HG02840 (cell line): ENCODE data around the gene ST3GAL4.
A peak's percentile ranks its signal among the peaks of the same experiment; 100 is the strongest.

Experiments
- ATAC-seq: cut with Tn5 transposase; IDR thresholded peaks from one replicate; pipeline ENCODE4 v1.9.1; 2021; ENCODE audit warnings: mild to moderate bottlenecking, moderate library complexity, moderate number of reproducible peaks; ENCODE audit not compliant: unreplicated experiment, low FRiP score

The ST3GAL4 gene

GRCh38 chr11:126436209-126436755, 80.8 kb downstream of the ST3GAL4 start:
- no peak for ATAC-seq

GRCh38 chr11:126437731-126438130, 82.2 kb downstream of the ST3GAL4 start:
- ATAC-seq, result no peak

GRCh38 chr11:126438272-126438671, 82.8 kb downstream of the ST3GAL4 start:
- no peak for ATAC-seq

- ATAC-seq, result no peak
These were observed 83.2 kb downstream of the ST3GAL4 start for GRCh38 chr11:126438691-126439090.

- ATAC-seq, result no peak
These were observed 84.8 kb downstream of the ST3GAL4 start for GRCh38 chr11:126440276-126440675.

GRCh38 chr11:126440792-126441514, 85.5 kb downstream of the ST3GAL4 start:
- peak; percentile 68 for ATAC-seq

DNA sequence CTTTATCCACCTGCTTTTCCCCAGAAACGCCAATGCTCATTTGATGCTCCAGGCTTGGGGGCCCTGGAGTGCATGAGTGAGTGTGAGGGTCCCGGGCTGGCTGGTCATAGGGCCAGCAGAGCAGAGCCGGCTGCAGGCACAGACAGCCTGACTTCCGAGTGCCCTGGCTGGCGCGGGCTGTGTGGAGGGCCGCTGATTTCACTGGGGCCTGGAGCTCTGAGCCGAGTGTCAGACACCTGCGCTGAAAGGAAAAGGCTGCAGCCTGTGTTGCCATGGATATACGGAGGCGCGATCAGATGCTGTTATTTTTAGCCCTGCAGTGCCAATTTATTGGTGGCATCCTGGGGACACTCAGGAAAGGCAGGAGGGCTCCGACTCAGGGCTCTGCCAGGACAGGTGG, 87.6 kb downstream of the ST3GAL4 start:
- ATAC-seq, result no peak

- no peak for ATAC-seq
These were observed 88.6 kb downstream of the ST3GAL4 start for GRCh38 chr11:126444072-126444471.

- no peak for ATAC-seq
These were observed 91.1 kb downstream of the ST3GAL4 start for GRCh38 chr11:126446581-126446980.

DNA sequence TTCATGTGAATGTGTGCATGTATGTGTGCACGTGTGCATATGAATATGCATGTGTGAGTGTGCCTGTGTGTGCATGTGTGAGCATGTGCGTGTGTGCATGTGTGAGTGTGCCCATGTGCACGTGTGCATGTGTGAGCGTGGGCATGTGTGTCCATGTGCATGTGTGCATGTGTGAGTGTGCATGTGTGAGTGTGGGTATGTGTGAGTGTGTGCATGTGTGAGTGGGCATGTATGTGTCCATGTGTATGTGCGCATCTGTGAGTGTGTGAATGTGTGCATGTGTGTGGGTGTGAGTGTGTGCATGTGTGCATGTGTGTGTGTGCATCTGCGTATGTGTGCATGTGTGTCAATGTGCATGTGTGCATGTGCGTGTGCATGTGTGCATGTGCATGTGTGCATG, 94.7 kb downstream of the ST3GAL4 start:
- ATAC-seq, result no peak

DNA sequence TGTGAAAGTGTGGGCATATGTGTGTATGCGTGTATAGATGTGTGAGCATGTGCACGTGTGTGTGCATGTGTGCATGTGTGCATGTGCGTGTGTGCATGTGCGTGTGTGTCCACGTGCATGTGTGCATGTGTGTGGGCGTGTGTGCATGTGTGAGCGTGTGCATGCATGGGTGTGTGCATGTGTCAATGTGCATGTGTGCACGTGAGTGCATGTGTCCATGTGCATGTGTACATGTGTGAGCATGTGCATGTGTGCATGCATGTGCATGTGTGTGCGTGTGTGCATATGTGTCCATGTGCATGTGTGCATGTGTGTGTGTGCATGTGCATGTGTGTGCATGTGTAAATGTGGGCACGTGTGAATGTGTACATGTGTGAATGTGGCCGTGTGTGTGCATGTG, 95.3 kb downstream of the ST3GAL4 start:
- no peak for ATAC-seq

DNA sequence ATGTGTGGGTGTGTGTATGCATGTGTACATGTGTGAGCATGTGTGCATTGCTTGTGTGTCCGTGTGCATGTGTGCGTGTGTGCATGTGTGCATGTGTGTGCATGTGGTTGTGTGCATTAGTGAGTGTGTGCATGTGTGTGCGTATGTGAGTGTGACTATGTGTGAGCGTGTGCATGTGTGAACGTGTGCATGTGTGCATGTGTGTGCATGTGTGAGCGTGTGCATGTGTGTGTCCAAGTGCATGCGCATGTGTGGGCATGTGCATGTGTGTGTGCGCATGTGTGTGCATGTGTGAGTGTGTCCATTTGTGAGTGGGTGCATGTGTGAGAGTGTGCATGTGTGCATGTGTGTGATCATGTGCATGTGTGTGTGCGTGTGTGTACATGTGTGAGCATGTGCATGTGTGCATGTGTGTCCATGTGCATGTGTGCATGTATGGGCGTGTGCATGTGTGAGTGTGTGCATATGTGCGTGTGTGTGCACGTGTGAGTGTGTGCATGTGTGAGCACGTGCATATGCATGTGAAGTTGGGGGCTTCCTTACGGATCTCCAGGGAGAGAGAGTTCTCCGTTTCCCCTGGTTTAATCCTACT, 95.8 kb downstream of the ST3GAL4 start:
- no peak for ATAC-seq

DNA sequence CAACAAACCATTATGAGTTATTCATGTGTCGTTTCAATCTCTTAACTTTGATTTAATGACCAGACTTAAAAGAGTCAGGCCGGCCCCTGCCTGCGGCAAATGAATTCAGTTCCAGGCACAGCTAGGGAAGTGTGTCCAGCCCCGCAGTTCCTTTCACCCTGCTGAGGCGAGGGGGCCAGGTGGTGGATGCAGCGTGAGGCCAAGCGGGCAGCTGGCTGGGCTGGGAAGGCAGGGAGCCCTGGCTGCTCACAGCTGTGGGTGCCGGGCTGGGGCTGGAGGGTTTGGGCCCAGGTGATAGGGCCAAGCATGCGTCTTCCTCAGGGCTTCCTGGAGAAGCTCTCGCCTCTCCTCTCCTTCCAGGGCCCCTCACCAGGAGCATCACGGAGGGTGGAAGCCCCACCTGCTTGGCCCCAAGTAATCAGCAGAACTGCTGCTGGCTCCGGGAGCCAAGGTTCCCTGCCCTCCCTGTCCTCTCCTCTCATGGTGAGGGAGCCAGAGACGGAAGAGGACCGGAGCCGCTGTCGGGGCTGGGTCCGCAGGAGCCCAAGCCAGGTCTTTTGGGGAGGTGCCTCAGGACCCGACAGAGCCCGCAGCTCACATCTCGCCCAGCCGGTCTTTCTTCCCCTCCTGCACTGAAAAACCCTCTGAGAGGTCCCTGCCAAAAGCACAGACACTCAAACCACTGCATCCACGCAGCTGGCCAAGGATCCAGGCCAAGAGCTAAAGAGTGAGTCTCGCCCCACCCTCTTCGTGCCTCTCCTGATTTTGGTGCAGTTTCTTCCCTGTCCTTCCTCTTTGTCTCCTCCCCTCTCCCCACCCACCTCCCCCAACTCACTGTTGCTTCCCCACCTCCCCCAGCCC, 97.0 kb downstream of the ST3GAL4 start:
- ATAC-seq, result no peak

DNA sequence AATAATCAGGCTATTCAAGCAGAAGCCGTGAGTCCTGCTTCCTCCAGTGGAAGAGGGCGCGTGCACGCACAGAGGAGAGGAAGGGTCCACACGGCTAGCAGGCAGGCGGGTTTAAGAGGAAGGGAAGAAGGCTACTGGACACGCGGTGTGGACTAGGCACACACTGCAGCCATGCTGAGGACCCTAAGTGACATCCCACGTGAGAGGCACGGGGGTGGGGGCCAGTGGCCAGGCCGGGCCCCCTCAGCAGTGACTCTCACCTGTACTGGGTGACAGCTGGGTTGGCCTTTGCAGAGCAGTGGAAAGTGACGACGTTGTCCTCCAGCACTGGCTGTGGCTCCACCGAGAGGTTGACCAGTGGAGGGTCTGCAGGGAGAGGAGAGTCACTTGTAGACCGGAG, 100.6 kb downstream of the ST3GAL4 start:
- no peak for ATAC-seq

DNA sequence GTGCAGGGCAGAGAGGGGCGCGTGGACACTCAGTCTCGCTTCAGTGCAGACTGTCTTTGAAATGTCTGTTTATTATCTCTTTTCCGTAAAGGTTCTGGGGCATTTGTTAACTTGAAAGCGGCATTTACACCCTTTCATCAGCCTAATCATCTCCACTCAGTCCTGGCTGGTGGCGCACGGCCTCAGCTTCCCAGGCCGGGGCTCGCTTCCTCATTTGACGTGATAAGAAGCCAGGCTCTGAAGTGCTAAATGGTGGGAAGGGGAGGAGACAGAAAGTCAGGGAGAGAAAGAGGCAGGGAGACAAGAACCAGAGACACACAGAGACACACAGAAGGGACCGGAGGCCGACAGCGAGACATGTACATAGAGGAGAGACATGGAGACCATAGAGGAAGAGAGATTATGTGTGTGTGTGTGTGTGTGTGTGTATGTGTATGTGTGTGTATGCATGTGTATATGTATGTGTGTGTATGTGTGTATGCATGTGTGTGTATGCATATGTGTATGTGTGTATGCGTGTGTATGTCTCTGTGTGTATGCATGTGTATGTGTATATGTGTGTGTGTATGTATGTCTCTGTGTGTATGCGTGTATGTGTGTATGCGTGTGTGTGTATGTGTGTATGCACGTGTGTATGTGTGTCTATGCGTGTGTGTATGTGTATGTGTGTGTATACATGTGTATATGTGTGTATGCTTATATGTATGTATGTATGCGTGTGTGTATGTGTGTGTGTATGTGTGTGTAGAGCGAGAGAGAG, 101.5 kb downstream of the ST3GAL4 start:
- ATAC-seq, result no peak

- ATAC-seq, result no peak
These were observed 102.3 kb downstream of the ST3GAL4 start for GRCh38 chr11:126457817-126458216.

DNA sequence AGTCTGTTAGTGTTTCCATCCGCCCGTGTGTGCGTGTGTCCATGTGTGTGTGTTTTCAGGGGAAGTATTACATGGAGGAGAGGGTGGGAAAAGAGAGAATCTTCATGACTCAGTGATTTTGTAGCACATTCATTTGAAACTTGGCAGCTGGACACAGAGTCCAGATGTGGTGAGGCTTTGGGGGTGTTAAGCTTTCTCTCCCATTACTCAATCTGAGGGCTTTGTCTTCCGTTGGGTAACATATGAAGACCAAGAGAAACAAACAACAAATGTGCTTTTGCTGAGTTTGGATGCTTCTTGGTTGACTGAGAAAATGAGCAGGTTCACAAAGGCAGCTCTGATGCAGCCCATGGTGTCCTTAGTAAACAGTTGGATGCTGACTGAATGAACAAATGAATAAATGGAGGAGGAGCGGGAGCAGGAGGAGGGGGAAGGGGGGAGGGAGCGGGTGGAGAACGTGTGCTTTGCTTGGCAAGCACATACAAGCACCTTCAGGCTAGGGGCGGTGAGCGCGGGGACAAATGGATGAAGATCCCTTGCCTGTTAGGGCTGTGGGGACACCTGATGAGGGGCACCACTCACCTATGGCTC, 104.3 kb downstream of the ST3GAL4 start:
- ATAC-seq, result no peak

DNA sequence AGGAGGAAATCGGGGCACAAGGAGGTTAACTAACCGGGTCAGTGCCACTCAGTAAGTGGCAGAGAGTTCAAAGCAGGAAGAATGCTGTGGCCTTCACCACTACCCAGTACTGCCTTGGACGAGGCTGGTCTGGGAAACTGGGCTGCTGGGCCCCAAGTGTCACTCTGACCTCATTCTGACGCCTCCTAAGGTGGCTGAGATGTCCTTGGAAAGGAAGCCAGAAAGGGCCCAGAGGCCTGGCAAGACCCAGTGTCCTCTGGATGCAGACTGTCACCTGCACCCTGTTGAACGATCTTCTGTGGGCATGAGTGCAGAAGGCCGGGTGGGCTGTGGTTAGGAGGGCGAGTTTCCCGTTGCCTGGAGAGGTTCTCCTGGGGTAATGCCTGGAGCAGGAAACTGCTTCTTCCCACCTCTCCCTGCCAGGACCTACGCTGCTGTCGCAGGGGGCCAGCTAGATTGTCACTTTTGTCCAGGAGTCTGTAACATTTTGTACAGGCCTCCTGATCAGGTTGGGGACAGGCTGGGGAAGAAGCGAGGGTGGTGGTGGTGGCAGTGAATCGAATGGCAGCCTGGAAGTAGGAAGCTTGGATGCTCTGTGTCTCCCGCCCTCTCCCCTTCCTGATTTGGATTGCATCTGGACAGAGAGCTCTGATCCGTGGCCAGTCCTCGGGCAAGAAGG, 105.1 kb downstream of the ST3GAL4 start:
- no peak for ATAC-seq

- ATAC-seq, result no peak
These were observed 105.6 kb downstream of the ST3GAL4 start for GRCh38 chr11:126461096-126461440.

DNA sequence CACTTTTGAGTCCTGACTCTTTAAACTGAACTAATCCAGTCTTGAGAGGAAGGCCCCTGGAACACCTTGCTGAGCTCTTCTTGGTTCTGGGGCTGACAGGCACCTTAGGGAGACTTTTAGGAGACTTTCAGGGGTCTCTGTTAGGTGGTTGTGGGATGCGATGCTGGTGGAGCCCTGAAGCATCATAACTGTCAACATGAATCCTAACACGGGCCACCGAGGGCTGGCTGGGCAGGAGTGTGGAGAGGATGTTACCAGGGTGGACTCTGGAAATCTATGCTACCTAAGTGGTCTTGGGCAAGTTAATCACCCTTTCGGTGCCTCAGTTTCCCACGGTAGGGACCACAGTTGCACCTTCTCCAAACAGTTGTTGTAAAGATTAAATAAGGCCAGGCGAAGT, 106.5 kb downstream of the ST3GAL4 start:
- no peak for ATAC-seq
